IMR-90 (cell line): Measurements from ENCODE around the gene TBC1D9. TPM values are rescaled to one million over a fixed set of nuclear protein-coding genes. Genes with fewer than 3 reads are reported as not detected.
A peak's percentile ranks its signal among the peaks of the same experiment; 100 is the strongest.

ENCODE experiments used
- ATAC-seq: fragments of 200-7000 bp; cut with Tn5 transposase; 2 replicates; pipeline ENCODE4 v1.9.1; 2020; ENCODE audit warnings: low read depth, mild to moderate bottlenecking, moderate library complexity
- BruUV-seq: library from RNA; stranded (reverse); fragments of 400-500 nt; replicated peaks from 2 replicates; lab custom pipeline; 2021; lab: Mats Ljungman, UMichigan
- CTCF ChIA-PET: fragments of 300-600 bp; formaldehyde crosslinking; extraction: SDS; loops from one replicate; lab custom pipeline; 2021; ENCODE audit warnings: antibody characterized with exemption; lab: Yijun Ruan, JAX
- POLR2A ChIA-PET: fragments of 300-600 bp; sonication (Branson Sonifier 250); formaldehyde crosslinking; loops from one replicate; lab custom pipeline; 2022; ENCODE audit warnings: antibody characterized with exemption; ENCODE audit not compliant: unreplicated experiment; lab: Charles Lee
- DNase-seq: peaks from one replicate; pipeline ENCODE4 v3.0.0; 2013
- H2AFZ ChIP-seq: replicated peaks from 2 replicates; pipeline ENCODE3; 2013; ENCODE audit warnings: low read length, mild to moderate bottlenecking; ENCODE audit not compliant: poor library complexity
- H2AK5ac ChIP-seq: 2 replicates; pipeline ENCODE4 v1.6.1; 2013; ENCODE audit warnings: low read depth, low read length, inconsistent platforms
- H2AK9ac ChIP-seq: replicated peaks from 2 replicates; pipeline ENCODE3; 2013; ENCODE audit warnings: mild to moderate bottlenecking, low read depth, low read length, moderate library complexity; ENCODE audit not compliant: poor library complexity
- H2BK120ac ChIP-seq: 2 replicates; pipeline ENCODE4 v1.6.1; 2013; ENCODE audit warnings: low read depth, low read length, inconsistent platforms
- H2BK15ac ChIP-seq: 3 replicates; pipeline ENCODE4 v1.6.1; 2013; ENCODE audit warnings: low read depth, low read length, inconsistent platforms
- H2BK20ac ChIP-seq: 2 replicates; pipeline ENCODE4 v1.6.1; 2013; ENCODE audit warnings: low read depth, mild to moderate bottlenecking, inconsistent platforms, low read length, moderate library complexity
- H2BK5ac ChIP-seq: 2 replicates; pipeline ENCODE4 v1.6.1; 2013; ENCODE audit warnings: mild to moderate bottlenecking, low read depth, low read length, inconsistent platforms; ENCODE audit not compliant: poor library complexity, severe bottlenecking
- H3K14ac ChIP-seq: replicated peaks from 2 replicates; pipeline ENCODE4 v1.6.1; 2013; ENCODE audit warnings: low read depth, low read length, inconsistent platforms
- H3K18ac ChIP-seq: 2 replicates; pipeline ENCODE4 v1.6.1; 2013; ENCODE audit warnings: low read depth, low read length, control low read depth
- H3K23ac ChIP-seq: 2 replicates; pipeline ENCODE4 v1.6.1; 2013; ENCODE audit warnings: low read depth, low read length, inconsistent platforms
- H3K27ac ChIP-seq: 2 replicates; pipeline ENCODE4 v1.5.1; 2013; ENCODE audit warnings: mild to moderate bottlenecking, control low read depth, low read length; ENCODE audit not compliant: insufficient read depth
- H3K27me3 ChIP-seq: 2 replicates; pipeline ENCODE4 v1.6.1; 2013; ENCODE audit warnings: low read length; ENCODE audit not compliant: control insufficient read depth, insufficient read depth
- H3K36me3 ChIP-seq: 2 replicates; pipeline ENCODE4 v1.6.1; 2013; ENCODE audit warnings: low read length, mixed read lengths; ENCODE audit not compliant: control insufficient read depth, insufficient read depth
- H3K4ac ChIP-seq: 2 replicates; pipeline ENCODE4 v1.6.1; 2013; ENCODE audit warnings: low read depth, low read length, inconsistent platforms
- H3K4me1 ChIP-seq: 2 replicates; pipeline ENCODE4 v1.6.1; 2013; ENCODE audit warnings: low read length, mixed read lengths; ENCODE audit not compliant: control insufficient read depth, insufficient read depth
- H3K4me2 ChIP-seq: 2 replicates; pipeline ENCODE4 v1.6.1; 2013; ENCODE audit warnings: low read depth, mild to moderate bottlenecking, control low read depth, low read length, moderate library complexity
- H3K4me3 ChIP-seq: 2 replicates; pipeline ENCODE4 v1.5.1; 2013; ENCODE audit warnings: low read depth, mild to moderate bottlenecking, control low read depth, low read length, moderate library complexity; ENCODE audit not compliant: insufficient read depth
- H3K56ac ChIP-seq: 2 replicates; pipeline ENCODE4 v1.6.1; 2013; ENCODE audit warnings: low read length, inconsistent platforms; ENCODE audit not compliant: insufficient read depth; ENCODE audit errors: extremely low read depth
- H3K79me1 ChIP-seq, 2 experiments: 2 replicates each; pipeline ENCODE4 v1.6.1; 2013; ENCODE audit warnings: low read length in 2 of 2, inconsistent platforms in 1 of 2, low read depth in 1 of 2
- H3K9ac ChIP-seq: 2 replicates; pipeline ENCODE4 v1.6.1; 2013; ENCODE audit warnings: low read depth, low read length, control low read depth
- H3K9me1 ChIP-seq: 2 replicates; pipeline ENCODE4 v1.6.1; 2013; ENCODE audit warnings: low read length, inconsistent platforms; ENCODE audit not compliant: insufficient read depth
- H3K9me3 ChIP-seq: 2 replicates; pipeline ENCODE4 v1.6.1; 2013; ENCODE audit warnings: low read length; ENCODE audit not compliant: control insufficient read depth, insufficient read depth
- H4K20me1 ChIP-seq: 2 replicates; pipeline ENCODE4 v1.6.1; 2013; ENCODE audit warnings: low read length, inconsistent platforms; ENCODE audit not compliant: insufficient read depth
- H4K5ac ChIP-seq: 2 replicates; pipeline ENCODE4 v1.6.1; 2013; ENCODE audit warnings: mild to moderate bottlenecking, low read depth, low read length, control low read depth
- H4K8ac ChIP-seq, 2 experiments: 2 replicates each; pipeline ENCODE4 v1.6.1; 2013; ENCODE audit warnings: low read depth in 2 of 2, low read length in 2 of 2, control low read depth in 1 of 2, inconsistent platforms in 1 of 2
- H4K91ac ChIP-seq: 2 replicates; pipeline ENCODE4 v1.6.1; 2013; ENCODE audit warnings: low read depth, low read length, inconsistent platforms; ENCODE audit not compliant: insufficient read depth
- BHLHE40 ChIP-seq: fragments of 150-350 bp; IDR thresholded peaks from 2 replicates; pipeline ENCODE4 v1.6.1; 2016; ENCODE audit warnings: mild to moderate bottlenecking, low read depth, low read length
- CHD1 ChIP-seq: IDR thresholded peaks from 2 replicates; pipeline ENCODE4 v1.6.1; 2012; ENCODE audit warnings: low read depth, low read length, improper control_type of control experiment
- MAZ ChIP-seq: IDR thresholded peaks from 2 replicates; pipeline ENCODE4 v1.6.1; 2012; ENCODE audit warnings: low read depth, mild to moderate bottlenecking, low read length, improper control_type of control experiment, moderate library complexity, borderline replicate concordance
- MXI1 ChIP-seq: IDR thresholded peaks from 2 replicates; pipeline ENCODE4 v1.6.1; 2012; ENCODE audit warnings: low read depth, mild to moderate bottlenecking, low read length, moderate library complexity, borderline replicate concordance
- NFE2L2 ChIP-seq: fragments of 150-350 bp; IDR thresholded peaks from 2 replicates; pipeline ENCODE4 v1.6.1; 2016; ENCODE audit warnings: low read depth, mild to moderate bottlenecking, low read length
- POLR2A ChIP-seq: IDR thresholded peaks from 2 replicates; pipeline ENCODE4 v1.6.1; 2012; ENCODE audit warnings: mild to moderate bottlenecking, low read depth, low read length
- RAD21 ChIP-seq: IDR thresholded peaks from 2 replicates; pipeline ENCODE4 v1.6.1; 2012; ENCODE audit warnings: low read length, improper control_type of control experiment
- RCOR1 ChIP-seq: IDR thresholded peaks from 2 replicates; pipeline ENCODE4 v1.6.1; 2012; ENCODE audit warnings: mild to moderate bottlenecking, low read length, improper control_type of control experiment; ENCODE audit not compliant: insufficient replicate concordance
- RFX5 ChIP-seq: IDR thresholded peaks from 2 replicates; pipeline ENCODE4 v1.8.0; 2012; ENCODE audit warnings: low read depth, mild to moderate bottlenecking, low read length, moderate library complexity
- SMC3 ChIP-seq: fragments of 150-350 bp; IDR thresholded peaks from 2 replicates; pipeline ENCODE4 v1.6.1; 2016; ENCODE audit warnings: low read depth, mild to moderate bottlenecking, antibody characterized with exemption, low read length, moderate library complexity
- WGBS, 2 experiments: methylation state at CpG; one replicate each; pipeline versions ENCODE4 v1.1.5 to v1.1.7; 2013; ENCODE audit warnings: missing lambda C conversion rate in 2 of 2; ENCODE audit not compliant: insufficient read length in 1 of 2; ENCODE audit errors: extremely low coverage in 2 of 2; 5-methylcytosine and 5-hydroxymethylcytosine counted together
- dilution Hi-C: fragments of 300-500 bp; cut with HindIII; formaldehyde crosslinking; loops from one replicate; pipeline ENCODE4 v1.14.3; 2018; ENCODE audit warnings: low sequenced_read_pairs; ENCODE audit not compliant: unreplicated experiment
- in situ Hi-C: fragments of 300-500 bp; cut with MboI; formaldehyde crosslinking; loops from 3 replicates; pipeline ENCODE4 v1.14.3; 2019; ENCODE audit warnings: low sequenced_read_pairs, inconsistent platforms, mixed read lengths
- intact Hi-C: fragments of 100-400 bp; cut with micrococcal nuclease; formaldehyde crosslinking; loops from 2 replicates; pipeline ENCODE4 v1.10.0; 2022
- polyA plus RNA-seq, 3 experiments: library from polyadenylated mRNA; depleted of rRNA; stranded (reverse); fragments of >200 nt; gene quantifications; 2 replicates each; pipeline ENCODE4 v1.2.3, GENCODE V29; 2012; ENCODE audit warnings: low replicate concordance in 1 of 3
- total RNA-seq: library from RNA; depleted of rRNA; stranded (reverse); fragments of >200 nt; gene quantifications from 2 replicates; pipeline ENCODE4 v1.2.3, GENCODE V29; 2012
- TF ChIP-seq, protein P1 (sequence below): conservative IDR thresholded peaks from 2 replicates; pipeline ENCODE4 v1.5.1; 2012; ENCODE audit warnings: mild to moderate bottlenecking, low read depth, low read length, improper control_type of control experiment
- TF ChIP-seq, protein P2 (sequence below): fragments of 150-350 bp; IDR thresholded peaks from 2 replicates; pipeline ENCODE4 v1.6.1; 2017; ENCODE audit warnings: mild to moderate bottlenecking, antibody characterized with exemption, low read length, low read depth

Gene TBC1D9
- total and polyA plus RNA-seq, 2 of the 4 experiments (the other 2 are of a cell fraction): 11.7 to 15.2 TPM

DNA sequence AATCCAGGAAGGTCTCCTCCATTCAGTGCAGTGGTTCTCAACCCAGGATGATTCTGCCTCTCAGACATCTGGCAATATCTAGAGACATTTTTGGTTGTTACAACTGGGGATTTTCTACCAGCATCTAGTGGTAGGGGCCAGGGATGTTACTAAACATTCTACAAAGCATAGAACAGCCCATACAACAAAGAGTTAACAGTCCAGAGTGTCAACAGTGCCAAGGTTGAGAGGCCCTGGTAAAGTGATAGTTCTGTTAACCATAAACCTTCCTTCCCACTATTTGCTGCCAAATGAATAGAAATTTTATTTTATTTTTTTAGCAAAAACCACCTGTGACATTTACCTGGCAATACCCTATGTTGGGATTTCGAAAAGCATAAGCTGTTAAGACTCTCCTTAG is 94.6 kb downstream of the TBC1D9 start:
- Histone ChIP-seq H2BK15ac (no peak overlapping the region), H4K8ac (no peak overlapping the region), H4K91ac (no peak overlapping the region), H2BK20ac (no peak overlapping the region), H3K23ac (no peak overlapping the region), H2BK5ac (no peak overlapping the region), H2AK9ac (no peak overlapping the region), H3K9ac (no peak overlapping the region), H2BK120ac (no peak overlapping the region), H3K4me1 (peaks cover 3% of the 10 kb centered on the region), H2AK5ac (no peak overlapping the region), H3K4me3 (no peak overlapping the region), H3K36me3 (peaks cover 21% of the 10 kb centered on the region), H3K18ac (no peak overlapping the region), H3K27ac (no peak overlapping the region), H3K4me2 (no peak overlapping the region), H3K56ac (no peak overlapping the region), H4K5ac (no peak overlapping the region), H2AFZ (no peak overlapping the region), H3K4ac (no peak overlapping the region), H3K9me3 (no peaks in the 10 kb centered on the region), H3K79me1 (no peaks in the 10 kb centered on the region), H4K20me1 (no peaks in the 10 kb centered on the region), H3K9me1 (no peaks in the 10 kb centered on the region; the same call in 1 of the 2 replicates), H3K27me3 (no peaks in the 10 kb centered on the region), H3K14ac (0 out of 2 replicates have a peak overlapping the region, but pooled peaks have one; percentile 36)
- in situ Hi-C loops (no loop called here), dilution Hi-C loops (no loop called here), intact Hi-C loops (no loop called here)
- CTCF ChIA-PET: no interaction called here
- TF ChIP-seq SMC3 (no peak), CHD1 (no peak), RCOR1 (no peak), MAZ (no peak), BHLHE40 (no peak), POLR2A (no peak), MXI1 (no peak), RAD21 (no peak), NFE2L2 (no peak), RFX5 (no peak)
- TF ChIP-seq, protein P1, sequence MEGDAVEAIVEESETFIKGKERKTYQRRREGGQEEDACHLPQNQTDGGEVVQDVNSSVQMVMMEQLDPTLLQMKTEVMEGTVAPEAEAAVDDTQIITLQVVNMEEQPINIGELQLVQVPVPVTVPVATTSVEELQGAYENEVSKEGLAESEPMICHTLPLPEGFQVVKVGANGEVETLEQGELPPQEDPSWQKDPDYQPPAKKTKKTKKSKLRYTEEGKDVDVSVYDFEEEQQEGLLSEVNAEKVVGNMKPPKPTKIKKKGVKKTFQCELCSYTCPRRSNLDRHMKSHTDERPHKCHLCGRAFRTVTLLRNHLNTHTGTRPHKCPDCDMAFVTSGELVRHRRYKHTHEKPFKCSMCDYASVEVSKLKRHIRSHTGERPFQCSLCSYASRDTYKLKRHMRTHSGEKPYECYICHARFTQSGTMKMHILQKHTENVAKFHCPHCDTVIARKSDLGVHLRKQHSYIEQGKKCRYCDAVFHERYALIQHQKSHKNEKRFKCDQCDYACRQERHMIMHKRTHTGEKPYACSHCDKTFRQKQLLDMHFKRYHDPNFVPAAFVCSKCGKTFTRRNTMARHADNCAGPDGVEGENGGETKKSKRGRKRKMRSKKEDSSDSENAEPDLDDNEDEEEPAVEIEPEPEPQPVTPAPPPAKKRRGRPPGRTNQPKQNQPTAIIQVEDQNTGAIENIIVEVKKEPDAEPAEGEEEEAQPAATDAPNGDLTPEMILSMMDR: no peak
- TF ChIP-seq, protein P2, sequence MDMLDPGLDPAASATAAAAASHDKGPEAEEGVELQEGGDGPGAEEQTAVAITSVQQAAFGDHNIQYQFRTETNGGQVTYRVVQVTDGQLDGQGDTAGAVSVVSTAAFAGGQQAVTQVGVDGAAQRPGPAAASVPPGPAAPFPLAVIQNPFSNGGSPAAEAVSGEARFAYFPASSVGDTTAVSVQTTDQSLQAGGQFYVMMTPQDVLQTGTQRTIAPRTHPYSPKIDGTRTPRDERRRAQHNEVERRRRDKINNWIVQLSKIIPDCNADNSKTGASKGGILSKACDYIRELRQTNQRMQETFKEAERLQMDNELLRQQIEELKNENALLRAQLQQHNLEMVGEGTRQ: no peak
- no TSS peak for BruUV-seq
- no peak for ATAC-seq
- POLR2A ChIA-PET: no interaction called here
- DNase-seq: no peak
- WGBS, 2 experiments: no CpG with 5 or more reads among the region's 1 CpG
